ENCODE data around the gene NCK2. TPM values are rescaled to one million over a fixed set of nuclear protein-coding genes. Genes with fewer than 3 reads are reported as not detected.

NCK2 gene
- polyA plus RNA-seq, 1 of the 3 experiments (the other 2 are of a cell fraction) = 42.8 TPM

GRCh38 chr2:105746177-105747080 is 1.7 kb downstream of the NCK2 start:
- Histone ChIP-seq H3K27me3 (ENCODE audit: insufficient read depth) (no peaks in the 10 kb centered on the region), H3F3A (replicated peaks; ENCODE audit: insufficient read depth) (peaks cover 6% of the 10 kb centered on the region), H3K9me3 (no peaks in the 10 kb centered on the region), H3K4me3 (ENCODE audit: low read depth in 2 of 2, low read length in 1 of 2) (peak overlapping the region; percentile 93 to 95), H3K27ac (ENCODE audit: low read depth in 2 of 2, low read length in 1 of 2) (no peak overlapping the region; a peak in 1 of 4 replicates), H3K79me2 (ENCODE audit: insufficient read depth) (peaks cover 63% of the 10 kb centered on the region), H3K9ac (peak overlapping the region; percentile 87), H3K4me2 (peak overlapping the region; percentile 92), H3K9me2 (no peaks in the 10 kb centered on the region), H2AFZ (ENCODE audit: low read depth) (no peak overlapping the region), H3K36me3 (replicated peaks in 1 of 2; ENCODE audit: control insufficient read depth in 1 of 2, insufficient read depth in 2 of 2, low read length in 1 of 2) (peaks cover 0 to 1% of the 10 kb centered on the region in 2 experiments), H4K20me1 (ENCODE audit: insufficient read depth) (peaks cover 58% of the 10 kb centered on the region), H3K4me1 (ENCODE audit: control insufficient read depth in 1 of 2, insufficient read depth in 2 of 2, low read depth in 1 of 2, low read length in 1 of 2) (peaks cover 0 to 22% of the 10 kb centered on the region in 2 experiments; a peak in 2 of 4 replicates)
- CTCF ChIA-PET = interaction anchor here (0.7 to 1.3 kb wide), 4 partner anchors 12 to 171 kb away, joined by 3 to 4 read pairs (median 3); no protein-coding TSS in a partner anchor
- WGBS (ENCODE audit: low lambda C conversion rate) = 82% methylated on average over 23 of the region's 23 CpGs
- DNase-seq = peak; percentile 33
- POLR2A ChIA-PET = interaction anchor here (0.7 to 0.9 kb wide), 2 partner anchors 9 to 167 kb away, joined by 3 read pairs; no protein-coding TSS in a partner anchor
- TF ChIP-seq TAF1 (IDR thresholded peaks at IDR 0.05; ENCODE audit: borderline replicate concordance, low read depth, low read length) (no peak), TCF12 (IDR thresholded peaks at IDR 0.05) (no peak), GABPA (IDR thresholded peaks at IDR 0.05; ENCODE audit: low read depth) (no peak), ELF1 (IDR thresholded peaks at IDR 0.05) (no peak), YY1 (IDR thresholded peaks at IDR 0.05; ENCODE audit: low read depth) (no peak), MEF2A (IDR thresholded peaks at IDR 0.05; ENCODE audit: borderline replicate concordance, low read depth) (no peak), RXRA (IDR thresholded peaks at IDR 0.05; ENCODE audit: borderline replicate concordance, low read depth) (no peak), POLR2AphosphoS5 (IDR thresholded peaks at IDR 0.05; ENCODE audit: low read depth, low read length) (no peak), GATA2 (CRISPR knock-in tag; IDR thresholded peaks at IDR 0.05) (no peak), MXI1 (IDR thresholded peaks at IDR 0.05; ENCODE audit: low read depth, low read length) (no peak), USF1 (IDR thresholded peaks at IDR 0.05; ENCODE audit: borderline replicate concordance, low read depth) (no peak), SMC3 (IDR thresholded peaks at IDR 0.05; ENCODE audit: low read depth, low read length) (no peak), EZH2phosphoT487 (IDR thresholded peaks at IDR 0.05; ENCODE audit: borderline replicate concordance, low read depth) (no peak), FOSL2 (IDR thresholded peaks at IDR 0.05; ENCODE audit: borderline replicate concordance, low read depth) (no peak)
- TF ChIP-seq, protein P1, sequence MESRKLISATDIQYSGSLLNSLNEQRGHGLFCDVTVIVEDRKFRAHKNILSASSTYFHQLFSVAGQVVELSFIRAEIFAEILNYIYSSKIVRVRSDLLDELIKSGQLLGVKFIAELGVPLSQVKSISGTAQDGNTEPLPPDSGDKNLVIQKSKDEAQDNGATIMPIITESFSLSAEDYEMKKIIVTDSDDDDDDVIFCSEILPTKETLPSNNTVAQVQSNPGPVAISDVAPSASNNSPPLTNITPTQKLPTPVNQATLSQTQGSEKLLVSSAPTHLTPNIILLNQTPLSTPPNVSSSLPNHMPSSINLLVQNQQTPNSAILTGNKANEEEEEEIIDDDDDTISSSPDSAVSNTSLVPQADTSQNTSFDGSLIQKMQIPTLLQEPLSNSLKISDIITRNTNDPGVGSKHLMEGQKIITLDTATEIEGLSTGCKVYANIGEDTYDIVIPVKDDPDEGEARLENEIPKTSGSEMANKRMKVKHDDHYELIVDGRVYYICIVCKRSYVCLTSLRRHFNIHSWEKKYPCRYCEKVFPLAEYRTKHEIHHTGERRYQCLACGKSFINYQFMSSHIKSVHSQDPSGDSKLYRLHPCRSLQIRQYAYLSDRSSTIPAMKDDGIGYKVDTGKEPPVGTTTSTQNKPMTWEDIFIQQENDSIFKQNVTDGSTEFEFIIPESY (IDR thresholded peaks at IDR 0.05; ENCODE audit: borderline replicate concordance, low read depth) = no peak
- TF ChIP-seq, protein P2, sequence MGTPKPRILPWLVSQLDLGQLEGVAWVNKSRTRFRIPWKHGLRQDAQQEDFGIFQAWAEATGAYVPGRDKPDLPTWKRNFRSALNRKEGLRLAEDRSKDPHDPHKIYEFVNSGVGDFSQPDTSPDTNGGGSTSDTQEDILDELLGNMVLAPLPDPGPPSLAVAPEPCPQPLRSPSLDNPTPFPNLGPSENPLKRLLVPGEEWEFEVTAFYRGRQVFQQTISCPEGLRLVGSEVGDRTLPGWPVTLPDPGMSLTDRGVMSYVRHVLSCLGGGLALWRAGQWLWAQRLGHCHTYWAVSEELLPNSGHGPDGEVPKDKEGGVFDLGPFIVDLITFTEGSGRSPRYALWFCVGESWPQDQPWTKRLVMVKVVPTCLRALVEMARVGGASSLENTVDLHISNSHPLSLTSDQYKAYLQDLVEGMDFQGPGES (IDR thresholded peaks at IDR 0.05; ENCODE audit: low read depth, low read length) = no peak

Measured in SK-N-SH (cell line).